Head of caudate nucleus (tissue), 42 donors: Measurements from ENCODE around the gene HSPB1.
"Not testable (repeated sequence)": the region's sequence is repeated elsewhere in the genome, so short reads cannot be mapped to it uniquely, and the experiment has no call there.

Experiments used
- DNase-seq, 42 donors: peaks; one replicate each; pipeline versions ENCODE4 v3.0.0 to v3.0.0-alpha.2; 2020 to 2021; ENCODE audit warnings: mixed read lengths in 7 of 42
- intact Hi-C: fragments of 100-400 bp; cut with DNase I; formaldehyde crosslinking; loops from one replicate; pipeline ENCODE4 v1.15.0; 2022

HSPB1 gene

DNA sequence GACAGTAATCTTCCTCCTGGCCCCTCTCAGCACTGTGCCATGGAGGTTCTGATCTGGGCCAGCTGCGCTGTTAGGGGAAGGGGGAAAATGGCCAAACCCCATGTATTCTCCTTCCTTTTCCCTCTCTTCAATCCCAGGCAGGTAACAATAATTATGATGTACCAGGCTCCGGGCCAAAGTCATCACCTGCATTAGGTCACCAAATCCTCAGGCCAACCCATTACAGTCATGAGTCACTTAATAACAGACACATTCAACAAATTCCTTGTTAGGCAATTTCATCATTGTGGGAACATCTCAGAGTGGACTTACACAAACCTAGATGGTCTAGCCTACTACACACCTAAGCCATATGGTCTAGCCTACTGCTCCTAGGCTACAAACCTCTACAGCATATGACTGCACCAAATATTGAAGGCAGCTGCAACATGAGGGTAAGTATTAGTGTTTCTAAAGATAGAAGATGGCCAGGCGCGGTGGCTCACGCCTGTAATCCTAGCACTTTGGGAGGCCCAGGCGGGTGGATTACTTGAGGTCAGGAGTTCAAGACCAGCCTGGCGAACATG is 2.2 kb upstream of the HSPB1 start:
- no peak for DNase-seq
- intact Hi-C loops, result no loop called here

- DNase-seq, result no peak
- intact Hi-C loops, result no loop called here
Measured at GRCh38 chr7:76301000-76301399, 1.5 kb upstream of the HSPB1 start.

- peak in 41 of 42 donors; percentile 23 to 87 (median 71) for DNase-seq
Measured at GRCh38 chr7:76303202-76304147, 1.0 kb downstream of the HSPB1 start.

DNA sequence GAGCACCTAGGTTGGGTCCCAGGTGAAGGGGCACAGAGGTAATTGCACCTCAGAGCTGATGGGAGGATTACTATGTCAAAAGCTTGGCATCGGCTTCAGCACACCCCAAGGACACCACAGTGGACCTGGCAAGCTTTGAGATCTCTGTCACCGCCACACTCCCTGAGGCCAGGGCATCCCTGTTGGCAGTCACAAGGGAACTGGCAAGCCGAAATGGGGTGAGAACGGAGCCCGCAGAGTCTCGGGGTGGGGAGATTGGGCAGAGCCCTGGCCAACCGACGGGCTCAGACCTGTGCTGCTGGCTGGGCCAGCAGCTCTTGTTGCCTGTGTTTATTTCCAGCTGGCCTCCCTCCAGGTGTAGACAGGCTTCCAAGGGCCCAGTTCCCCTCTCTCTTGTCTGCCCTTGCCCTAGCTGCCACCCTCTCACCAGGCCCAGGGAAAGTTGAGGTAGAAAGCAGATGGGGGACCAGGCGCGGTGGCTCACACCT is 2.5 kb downstream of the HSPB1 start:
- DNase-seq, result peak in 36 of 42 donors; percentile 26 to 84 (median 61)
- intact Hi-C loops, result no loop called here

More at GRCh38 chr7:76303202-76304147, 1.0 kb downstream of the HSPB1 start:
- intact Hi-C loops, result no loop called here

GRCh38 chr7:76308874-76309273 is 6.4 kb downstream of the HSPB1 start:
- intact Hi-C loops, DNase-seq: not testable (repeated sequence)

DNA sequence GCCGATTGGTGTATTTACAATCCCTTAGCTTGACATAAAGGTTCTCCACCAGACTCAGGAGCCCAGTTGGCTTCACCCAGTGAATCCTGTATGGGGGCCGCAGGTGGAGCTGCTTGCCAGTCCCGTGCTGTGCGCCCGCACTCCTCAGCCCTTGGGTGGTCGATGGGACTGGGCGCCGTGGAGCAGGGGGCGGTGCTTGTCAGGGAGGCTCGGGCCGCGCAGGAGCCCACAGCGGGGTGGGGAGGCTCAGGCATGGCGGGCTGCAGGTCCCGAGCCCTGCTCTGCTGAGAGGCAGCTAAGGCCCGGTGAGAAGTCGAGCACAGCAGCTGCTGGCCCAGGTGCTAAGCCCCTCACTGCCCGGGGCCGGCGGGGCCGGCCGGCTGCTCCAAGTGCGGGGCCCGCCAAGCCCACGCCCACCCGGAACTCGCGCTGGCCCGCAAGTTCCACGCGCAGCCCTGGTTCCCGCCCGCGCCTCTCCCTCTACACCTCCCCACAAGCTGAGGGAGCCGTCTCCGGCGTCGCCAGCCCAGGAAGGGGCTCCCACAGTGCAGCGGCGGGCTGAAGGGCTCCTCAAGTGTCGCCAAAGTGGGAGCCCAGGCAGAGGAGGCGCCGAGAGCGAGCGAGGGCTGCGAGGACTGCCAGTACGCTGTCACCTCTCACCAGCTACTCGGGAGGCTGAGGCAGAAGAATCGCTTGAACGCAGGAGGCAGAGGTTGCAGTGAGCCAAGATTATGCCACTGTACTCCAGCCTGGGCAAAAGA is 7.0 kb downstream of the HSPB1 start:
- intact Hi-C loops, result loop anchor here (5.0 kb wide), 1 partner anchor 132 kb away; no protein-coding TSS in a partner anchor
- DNase-seq, result not testable (repeated sequence)

- intact Hi-C loops, result loop anchor here (5.0 kb wide), 1 partner anchor 133 kb away; no protein-coding TSS in a partner anchor
- DNase-seq, result peak in 32 of 42 donors; percentile 21 to 76 (median 48)
Measured at GRCh38 chr7:76310102-76310957, 7.9 kb downstream of the HSPB1 start.

GRCh38 chr7:76311838-76312237 is 9.4 kb downstream of the HSPB1 start:
- intact Hi-C loops, result loop anchor here (5.0 kb wide), 1 partner anchor 135 kb away; no protein-coding TSS in a partner anchor
- not testable (repeated sequence) for DNase-seq

DNA sequence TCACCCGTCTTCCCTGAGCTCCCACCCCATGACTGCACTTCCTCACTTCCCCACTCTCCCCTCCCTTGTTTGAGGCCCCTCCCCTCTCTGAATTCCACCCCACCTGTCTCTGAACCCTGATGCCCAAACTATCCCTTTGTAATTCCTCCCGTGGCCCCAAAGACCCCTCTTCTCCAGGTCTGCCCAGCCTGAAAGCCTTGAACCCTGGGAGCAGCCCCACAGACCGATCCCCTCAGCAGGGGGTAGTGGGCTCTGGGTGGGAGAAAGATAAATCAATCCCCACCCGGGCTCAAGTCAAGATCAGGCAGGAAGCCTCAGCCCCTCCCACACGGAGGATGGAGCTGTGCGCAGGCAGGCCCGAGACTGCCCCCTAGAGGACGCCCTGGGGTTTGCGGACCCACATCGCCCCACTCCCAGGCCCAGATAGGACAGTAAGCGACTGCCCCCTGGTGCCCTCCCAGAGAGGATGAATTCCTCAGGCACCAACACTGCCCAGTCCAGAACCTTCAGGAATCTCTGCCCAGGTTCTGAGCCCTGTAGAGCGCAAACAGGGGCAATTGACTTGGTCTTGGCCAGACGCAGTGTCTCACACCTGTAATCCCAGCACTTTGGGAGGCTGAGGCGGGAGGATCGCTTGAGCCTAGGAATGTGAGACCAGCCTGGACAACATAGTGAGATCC is 11.7 kb downstream of the HSPB1 start:
- DNase-seq, result peak; percentile 92 to 100 (median 97)
- intact Hi-C loops, result loop anchor here (1.0 to 5.0 kb wide), 2 partner anchors 23 to 137 kb away; no protein-coding TSS in a partner anchor

DNA sequence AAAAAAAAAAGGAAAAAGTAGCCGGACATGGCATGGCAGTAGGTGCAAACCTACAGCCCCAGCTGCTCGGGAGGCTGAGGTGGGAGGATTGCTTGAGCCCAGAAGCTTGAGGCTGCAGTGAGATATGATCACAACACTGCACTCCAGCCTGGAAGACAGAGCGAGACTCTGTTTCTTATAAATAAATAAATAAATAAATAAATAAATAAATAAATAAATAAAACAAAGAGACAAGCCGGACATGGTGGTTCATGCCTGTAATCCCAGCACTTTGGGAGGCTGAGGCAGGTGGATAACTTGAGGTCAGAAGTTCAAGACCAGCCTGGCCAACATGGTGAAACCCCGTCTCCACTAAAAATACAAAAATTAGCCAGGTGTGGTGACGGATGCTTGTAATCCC is 12.3 kb downstream of the HSPB1 start:
- intact Hi-C loops, result loop anchor here (1.0 to 5.0 kb wide), 2 partner anchors 23 to 137 kb away; no protein-coding TSS in a partner anchor

GRCh38 chr7:76315364-76315763 is 12.9 kb downstream of the HSPB1 start:
- intact Hi-C loops, result no loop called here
- DNase-seq, result no peak

More for the DNA sequence above, 12.3 kb downstream of the HSPB1 start:
- DNase-seq, result not testable (repeated sequence)

GRCh38 chr7:76316984-76317781 is 14.7 kb downstream of the HSPB1 start:
- intact Hi-C loops, result no loop called here
- peak in 1 of 42 donors; percentile 22 for DNase-seq

GRCh38 chr7:76317782-76318487 is 15.5 kb downstream of the HSPB1 start:
- intact Hi-C loops, result loop anchor here (2.0 kb wide), 1 partner anchor 41 kb away; the partner anchor contains the start of gene YWHAG
- DNase-seq, result peak; percentile 98 to 100 (median 99)

- DNase-seq, result peak in 40 of 42 donors; percentile 16 to 83 (median 56)
- intact Hi-C loops, result loop anchor here (2.0 kb wide), 1 partner anchor 40 kb away; the partner anchor contains the start of gene YWHAG
Measured at GRCh38 chr7:76318488-76319353, 16.2 kb downstream of the HSPB1 start.

- no peak for DNase-seq
- intact Hi-C loops, result no loop called here
Measured at GRCh38 chr7:76325092-76325491, 22.6 kb downstream of the HSPB1 start.
